ENCODE data around the gene ULK4.
"Not testable (repeated sequence)": the region's sequence is repeated elsewhere in the genome, so short reads cannot be mapped to it uniquely, and the experiment has no call there.

Gene ULK4

DNA sequence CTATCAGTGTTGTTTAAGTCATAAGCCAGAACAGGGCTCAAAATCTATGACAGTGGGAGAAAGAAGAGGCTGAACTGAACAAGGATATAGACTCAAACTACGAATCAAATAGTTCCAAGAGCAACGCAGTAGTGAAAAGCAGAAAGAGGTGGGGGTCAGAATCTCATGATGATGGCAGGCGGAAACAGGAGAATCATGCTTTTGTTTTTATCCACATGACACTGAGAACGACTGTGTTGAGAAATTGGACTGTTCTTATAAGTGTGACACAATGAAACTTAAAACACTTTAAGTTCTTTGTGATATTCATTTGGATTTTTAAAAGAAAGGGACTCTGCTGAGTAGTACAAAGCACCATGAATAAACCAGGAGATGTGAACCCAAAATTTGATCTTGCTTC, 309.4 kb downstream of the ULK4 start:
- no peak for TF ChIP-seq ZNF274 (IDR thresholded peaks at IDR 0.05; ENCODE audit: low read depth, low read length)

GRCh38 chr3:41651718-41652117, 310.2 kb downstream of the ULK4 start:
- no peak for TF ChIP-seq ZNF274 (IDR thresholded peaks at IDR 0.05; ENCODE audit: low read depth, low read length)
- no peak overlapping the region for H3K4me3 ChIP-seq (ENCODE audit: low read length)

More for the DNA sequence above, 309.4 kb downstream of the ULK4 start:
- no peak overlapping the region for H3K4me3 ChIP-seq (ENCODE audit: low read length)

- H3K4me3 ChIP-seq (ENCODE audit: low read length), result no peak overlapping the region
- no peak for TF ChIP-seq ZNF274 (IDR thresholded peaks at IDR 0.05; ENCODE audit: low read depth, low read length)
Measured at GRCh38 chr3:41650406-41650805, 311.5 kb downstream of the ULK4 start.

- no peak overlapping the region for H3K4me3 ChIP-seq (ENCODE audit: low read length)
- no peak for TF ChIP-seq ZNF274 (IDR thresholded peaks at IDR 0.05; ENCODE audit: low read depth, low read length)
Measured at GRCh38 chr3:41649129-41649739, 312.7 kb downstream of the ULK4 start.

- H3K4me3 ChIP-seq (ENCODE audit: low read length), result not testable (repeated sequence)
Measured at GRCh38 chr3:41647730-41648129, 314.2 kb downstream of the ULK4 start.

GRCh38 chr3:41640076-41640475, 321.8 kb downstream of the ULK4 start:
- TF ChIP-seq ZNF274 (IDR thresholded peaks at IDR 0.05; ENCODE audit: low read depth, low read length), result no peak

DNA sequence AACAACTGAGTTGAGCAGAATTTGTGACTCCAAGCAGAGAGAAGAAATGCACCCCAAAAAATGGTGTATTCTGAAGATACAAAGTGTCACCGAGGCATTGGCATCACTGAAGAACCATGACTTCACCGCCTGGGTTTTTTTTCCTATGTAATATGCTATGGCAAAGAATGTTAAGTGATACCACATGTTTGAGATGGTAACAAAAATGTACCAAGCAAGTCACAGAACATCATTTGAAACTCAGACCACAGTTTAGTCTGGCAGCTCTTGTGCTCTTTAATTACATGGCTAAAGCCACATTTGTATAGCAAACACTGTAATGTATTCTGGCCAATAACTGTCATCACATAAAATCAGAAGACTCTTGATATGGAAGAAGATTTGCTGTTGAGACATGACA, 323.5 kb downstream of the ULK4 start:
- H3K4me3 ChIP-seq (ENCODE audit: low read length), result no peak overlapping the region
- TF ChIP-seq ZNF274 (IDR thresholded peaks at IDR 0.05; ENCODE audit: low read depth, low read length), result no peak

More at GRCh38 chr3:41640076-41640475, 321.8 kb downstream of the ULK4 start:
- H3K4me3 ChIP-seq (ENCODE audit: low read length), result no peak overlapping the region

DNA sequence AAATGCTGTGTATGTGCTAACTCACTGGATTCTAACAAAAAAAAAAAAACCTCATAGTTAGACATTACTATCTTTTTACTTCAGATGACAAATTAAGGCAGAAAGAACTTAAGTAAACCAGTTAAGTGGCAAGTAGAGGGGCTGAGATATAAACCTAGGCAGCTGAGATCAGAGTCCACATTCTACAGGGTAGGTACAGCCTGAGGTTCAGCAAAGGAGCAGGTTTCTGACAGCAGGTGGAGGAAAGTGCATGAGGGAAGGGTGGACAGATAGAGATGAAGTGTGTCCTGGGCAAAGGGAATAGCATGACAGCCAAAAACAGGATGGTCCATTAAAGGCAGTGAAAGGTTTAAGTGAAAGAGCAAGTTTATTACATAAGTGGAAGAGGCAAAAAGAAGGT, 329.2 kb downstream of the ULK4 start:
- no peak overlapping the region for H3K4me3 ChIP-seq (ENCODE audit: low read length)
- TF ChIP-seq ZNF274 (IDR thresholded peaks at IDR 0.05; ENCODE audit: low read depth, low read length), result no peak

- no peak overlapping the region for H3K4me3 ChIP-seq (ENCODE audit: low read length)
- TF ChIP-seq ZNF274 (IDR thresholded peaks at IDR 0.05; ENCODE audit: low read depth, low read length), result no peak
Measured at GRCh38 chr3:41630708-41631107, 331.2 kb downstream of the ULK4 start.

DNA sequence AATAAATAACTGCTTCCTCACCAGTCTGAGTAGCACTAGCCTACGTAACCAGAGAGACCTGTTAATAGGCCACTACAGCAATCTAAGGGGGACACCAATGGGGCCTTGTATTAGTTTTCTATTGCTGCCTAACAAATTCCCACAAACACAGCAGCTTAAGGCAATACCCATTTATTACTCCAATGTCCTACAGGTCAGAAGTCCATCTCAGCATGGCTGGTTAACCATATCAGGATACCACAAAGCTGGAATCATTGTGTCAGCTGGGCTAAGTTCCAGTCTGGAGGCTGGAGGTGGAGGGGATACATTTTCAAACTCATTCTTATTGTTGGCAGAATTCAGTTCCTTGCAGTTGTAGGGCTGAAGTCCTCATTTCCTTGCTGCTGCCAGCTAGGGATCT, 331.9 kb downstream of the ULK4 start:
- TF ChIP-seq ZNF274 (IDR thresholded peaks at IDR 0.05; ENCODE audit: low read depth, low read length), result no peak
- no peak overlapping the region for H3K4me3 ChIP-seq (ENCODE audit: low read length)

DNA sequence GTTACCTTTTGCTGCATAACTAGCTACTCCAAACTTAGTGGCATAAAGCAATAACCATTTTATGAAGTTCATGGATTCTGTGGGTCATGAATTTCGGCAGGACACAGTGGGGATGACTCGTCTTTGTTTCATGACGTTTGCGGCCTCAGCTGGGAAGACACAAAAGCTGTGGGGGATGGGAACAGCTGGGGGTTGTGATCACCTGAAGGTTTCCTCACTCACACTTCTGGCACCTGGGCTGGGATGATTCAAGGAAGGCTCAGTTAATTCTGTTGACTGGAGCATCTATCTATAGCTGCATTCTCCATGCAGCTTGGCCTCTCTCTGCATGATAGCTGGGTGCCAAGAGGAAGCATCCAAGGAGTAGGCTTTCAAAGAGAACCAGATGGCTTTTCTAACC, 332.8 kb downstream of the ULK4 start:
- H3K4me3 ChIP-seq (ENCODE audit: low read length), result no peak overlapping the region
- no peak for TF ChIP-seq ZNF274 (IDR thresholded peaks at IDR 0.05; ENCODE audit: low read depth, low read length)

GRCh38 chr3:41627477-41628087, 334.3 kb downstream of the ULK4 start:
- no peak overlapping the region for H3K4me3 ChIP-seq (ENCODE audit: low read length)
- no peak for TF ChIP-seq ZNF274 (IDR thresholded peaks at IDR 0.05; ENCODE audit: low read depth, low read length)

DNA sequence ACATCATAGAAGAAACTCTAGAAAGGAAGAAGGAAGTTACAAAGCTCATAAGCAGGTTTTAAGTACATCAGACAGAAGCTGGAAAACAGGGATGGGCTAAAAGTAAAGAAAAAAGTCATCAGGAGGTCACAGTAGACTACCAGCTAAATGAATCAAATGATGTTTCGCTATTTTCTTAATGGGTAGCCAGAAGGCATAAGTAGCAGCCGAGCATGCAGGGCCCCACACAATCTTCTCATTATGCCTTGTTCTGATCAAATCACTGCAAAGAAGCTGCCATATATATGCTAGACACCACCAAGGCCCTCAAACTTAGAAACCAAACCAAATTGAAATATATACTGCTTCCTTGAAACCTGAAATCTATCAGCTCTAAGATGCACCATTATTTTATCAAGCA, 349.1 kb downstream of the ULK4 start:
- H3K4me3 ChIP-seq (ENCODE audit: low read length), result no peak overlapping the region
- TF ChIP-seq ZNF274 (IDR thresholded peaks at IDR 0.05; ENCODE audit: low read depth, low read length), result no peak

- no peak overlapping the region for H3K4me3 ChIP-seq (ENCODE audit: low read length)
- no peak for TF ChIP-seq ZNF274 (IDR thresholded peaks at IDR 0.05; ENCODE audit: low read depth, low read length)
Measured at GRCh38 chr3:41611008-41611407, 350.9 kb downstream of the ULK4 start.

GRCh38 chr3:41608347-41608746, 353.6 kb downstream of the ULK4 start:
- no peak overlapping the region for H3K4me3 ChIP-seq (ENCODE audit: low read length)
- no peak for TF ChIP-seq ZNF274 (IDR thresholded peaks at IDR 0.05; ENCODE audit: low read depth, low read length)

GRCh38 chr3:41603807-41604206, 358.1 kb downstream of the ULK4 start:
- TF ChIP-seq ZNF274 (IDR thresholded peaks at IDR 0.05; ENCODE audit: low read depth, low read length), result no peak

More at GRCh38 chr3:41603807-41604206, 358.1 kb downstream of the ULK4 start:
- H3K4me3 ChIP-seq (ENCODE audit: low read length), result no peak overlapping the region

Measured in GM08714 (cell line).